DMS153 treated with DMSO at 0.1 percent for 48 hours (cell line): Measurements from ENCODE around the gene ENGASE.

Experiments used
- DNase-seq: peaks from one replicate; lab custom pipeline; 2025; ENCODE audit not compliant: unreplicated experiment; lab: John Stamatoyannopoulos, UW

ENGASE gene

GRCh38 chr17:79091226-79091670 lies 16.6 kb downstream of the ENGASE start:
- no peak for DNase-seq

- DNase-seq = no peak
These were observed 17.9 kb downstream of the ENGASE start for GRCh38 chr17:79092567-79092966.

- DNase-seq = no peak
These were observed 18.6 kb downstream of the ENGASE start for GRCh38 chr17:79093270-79093669.

- DNase-seq = no peak
These were observed 19.6 kb downstream of the ENGASE start for GRCh38 chr17:79094261-79094660.

- DNase-seq = no peak
These were observed 20.9 kb downstream of the ENGASE start for GRCh38 chr17:79095345-79096055.

GRCh38 chr17:79096477-79096876 lies 21.9 kb downstream of the ENGASE start:
- DNase-seq = no peak

- DNase-seq = no peak
These were observed 22.8 kb downstream of the ENGASE start for GRCh38 chr17:79097226-79098055.

- no peak for DNase-seq
These were observed 23.8 kb downstream of the ENGASE start for GRCh38 chr17:79098282-79098867.

- no peak for DNase-seq
These were observed 25.8 kb downstream of the ENGASE start for GRCh38 chr17:79100405-79100804.

GRCh38 chr17:79101111-79101673 lies 26.6 kb downstream of the ENGASE start:
- no peak for DNase-seq

GRCh38 chr17:79102214-79102613 lies 27.6 kb downstream of the ENGASE start:
- no peak for DNase-seq

- DNase-seq = no peak
These were observed 30.4 kb downstream of the ENGASE start for GRCh38 chr17:79104898-79105600.

- no peak for DNase-seq
These were observed 31.3 kb downstream of the ENGASE start for GRCh38 chr17:79105937-79106336.

- no peak for DNase-seq
These were observed 32.3 kb downstream of the ENGASE start for GRCh38 chr17:79106958-79107357.

- DNase-seq = no peak
These were observed 33.0 kb downstream of the ENGASE start for GRCh38 chr17:79107499-79108231.

- DNase-seq = no peak
These were observed 33.7 kb downstream of the ENGASE start for GRCh38 chr17:79108232-79108850.

- DNase-seq = no peak
These were observed 34.2 kb downstream of the ENGASE start for GRCh38 chr17:79108870-79109269.

GRCh38 chr17:79109584-79109983 lies 35.0 kb downstream of the ENGASE start:
- DNase-seq = no peak

- no peak for DNase-seq
These were observed 36.5 kb downstream of the ENGASE start for GRCh38 chr17:79111097-79111496.

- no peak for DNase-seq
These were observed 37.8 kb downstream of the ENGASE start for GRCh38 chr17:79112471-79112870.
